ENCODE results near the gene APPBP2.

Gene APPBP2

DNA sequence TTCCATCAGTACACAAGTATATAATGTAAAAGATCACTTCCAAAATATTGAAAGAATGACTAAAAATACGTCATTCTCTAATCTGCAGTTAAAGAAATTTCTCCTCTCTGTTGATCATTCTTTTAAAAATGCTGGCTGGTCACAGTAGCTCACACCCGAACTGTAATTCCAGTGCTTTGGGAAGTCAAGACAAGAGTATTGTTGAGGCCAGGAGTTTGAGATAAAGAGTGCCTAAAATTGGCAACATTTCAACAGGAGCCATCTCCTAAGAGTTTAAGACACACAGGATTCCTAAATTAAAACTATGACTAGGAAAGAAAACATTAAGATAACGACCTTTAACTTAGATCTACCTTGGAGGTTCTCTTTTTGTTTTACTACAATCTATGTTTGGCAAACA lies 129.6 kb downstream of the APPBP2 start:
- DNase-seq (ENCODE audit: low read depth in 2 of 2) = no peak

DNA sequence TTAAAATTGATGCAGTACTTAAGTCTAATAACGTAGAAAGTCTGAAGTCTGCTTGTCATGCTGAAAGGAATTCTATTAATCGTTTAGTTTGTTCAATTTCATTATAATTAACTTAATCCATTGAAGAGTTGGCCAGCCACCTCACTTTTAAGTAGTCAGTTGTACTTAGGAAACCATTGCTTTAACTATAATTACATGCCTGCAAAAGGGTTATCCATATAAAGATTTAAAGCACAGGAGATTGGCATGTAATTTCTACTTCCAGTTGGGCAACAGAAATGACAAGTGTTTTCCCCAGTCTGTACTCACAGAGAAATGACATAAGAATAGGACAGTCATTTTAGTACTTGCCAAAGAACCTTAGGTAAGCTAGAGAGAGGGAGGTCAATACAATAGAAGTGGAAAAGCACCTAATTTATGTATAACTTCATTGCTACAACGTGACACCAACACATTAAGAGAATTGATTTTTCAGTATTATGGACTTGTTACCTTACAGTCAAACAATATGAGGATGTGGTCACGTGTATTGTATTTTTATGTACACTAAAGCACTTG lies 130.5 kb downstream of the APPBP2 start:
- DNase-seq (ENCODE audit: low read depth in 2 of 2) = no peak

DNA sequence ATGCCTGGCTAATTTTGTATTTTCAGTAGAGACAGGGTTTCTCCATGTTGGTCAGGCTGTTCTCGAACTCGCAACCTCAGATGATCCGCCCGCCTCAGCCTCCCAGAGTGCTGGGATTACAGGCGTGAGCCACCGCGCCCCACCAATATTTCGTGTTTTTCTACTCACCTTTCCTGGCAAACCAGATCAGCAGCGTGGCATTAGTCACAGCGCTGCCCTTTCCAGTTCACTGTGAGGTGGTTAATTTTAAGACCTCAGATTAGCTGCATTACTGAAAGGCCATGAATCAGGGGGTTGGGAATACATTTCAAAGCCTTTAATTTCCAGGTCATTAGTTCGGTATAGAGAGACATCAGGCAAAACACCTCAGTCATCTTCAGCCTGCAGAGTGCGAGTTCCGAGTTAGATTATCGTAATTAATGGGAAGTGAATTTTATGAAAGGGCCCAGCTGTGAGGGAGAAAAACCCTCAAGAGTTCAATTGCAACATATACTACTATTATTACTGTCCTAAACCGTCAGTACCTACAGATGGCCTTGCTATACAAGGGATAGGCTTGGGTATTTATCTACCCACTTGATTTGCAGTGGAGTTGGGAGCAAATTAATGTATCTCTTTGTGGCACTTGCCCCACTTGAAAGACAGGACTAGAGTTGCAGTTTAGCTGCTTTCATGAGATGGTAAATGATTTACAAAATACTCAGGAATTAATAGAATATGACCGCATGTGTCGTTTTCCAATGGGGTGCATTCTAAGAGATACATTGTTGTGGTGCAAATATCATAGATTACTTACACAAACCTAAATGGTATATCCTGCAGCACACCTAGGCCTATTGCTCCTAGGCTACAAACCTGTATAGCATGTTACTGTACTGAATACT lies 132.0 kb downstream of the APPBP2 start:
- DNase-seq (ENCODE audit: low read depth in 2 of 2) = no peak

Data from fibroblast of skin of left biceps (primary cell).